Right lobe of liver (tissue), 4 donors: ENCODE results near the gene LBR.

Source experiments
- CTCF ChIP-seq, 4 donors: fragments of 200-600 bp in 3 of 4; fragments of 450-650 bp in 1 of 4; IDR thresholded peaks; one replicate each; pipeline versions ENCODE4 v1.5.1 to v1.8.0; 2016 to 2022; ENCODE audit warnings: antibody characterized with exemption in 4 of 4, mild to moderate bottlenecking in 2 of 4
- POLR2A ChIP-seq: fragments of 450-650 bp; IDR thresholded peaks from one replicate; pipeline ENCODE4 v1.6.1; 2017; ENCODE audit warnings: antibody characterized with exemption, mild to moderate bottlenecking
- donor health status: DM: no; HTN: no; CAD: no.
- donor health status: DM: no; HTN: no; CAD: no.
- donor health status: DM: no; HTN: yes; CAD: no.

- no peak for TF ChIP-seq CTCF (IDR thresholded peaks at IDR 0.05)
- TF ChIP-seq POLR2A = no peak
These were observed 41.2 kb upstream of the LBR start for GRCh38 chr1:225469051-225469450.
